ENCODE measurements around the gene CHMP6.

Gene CHMP6

DNA sequence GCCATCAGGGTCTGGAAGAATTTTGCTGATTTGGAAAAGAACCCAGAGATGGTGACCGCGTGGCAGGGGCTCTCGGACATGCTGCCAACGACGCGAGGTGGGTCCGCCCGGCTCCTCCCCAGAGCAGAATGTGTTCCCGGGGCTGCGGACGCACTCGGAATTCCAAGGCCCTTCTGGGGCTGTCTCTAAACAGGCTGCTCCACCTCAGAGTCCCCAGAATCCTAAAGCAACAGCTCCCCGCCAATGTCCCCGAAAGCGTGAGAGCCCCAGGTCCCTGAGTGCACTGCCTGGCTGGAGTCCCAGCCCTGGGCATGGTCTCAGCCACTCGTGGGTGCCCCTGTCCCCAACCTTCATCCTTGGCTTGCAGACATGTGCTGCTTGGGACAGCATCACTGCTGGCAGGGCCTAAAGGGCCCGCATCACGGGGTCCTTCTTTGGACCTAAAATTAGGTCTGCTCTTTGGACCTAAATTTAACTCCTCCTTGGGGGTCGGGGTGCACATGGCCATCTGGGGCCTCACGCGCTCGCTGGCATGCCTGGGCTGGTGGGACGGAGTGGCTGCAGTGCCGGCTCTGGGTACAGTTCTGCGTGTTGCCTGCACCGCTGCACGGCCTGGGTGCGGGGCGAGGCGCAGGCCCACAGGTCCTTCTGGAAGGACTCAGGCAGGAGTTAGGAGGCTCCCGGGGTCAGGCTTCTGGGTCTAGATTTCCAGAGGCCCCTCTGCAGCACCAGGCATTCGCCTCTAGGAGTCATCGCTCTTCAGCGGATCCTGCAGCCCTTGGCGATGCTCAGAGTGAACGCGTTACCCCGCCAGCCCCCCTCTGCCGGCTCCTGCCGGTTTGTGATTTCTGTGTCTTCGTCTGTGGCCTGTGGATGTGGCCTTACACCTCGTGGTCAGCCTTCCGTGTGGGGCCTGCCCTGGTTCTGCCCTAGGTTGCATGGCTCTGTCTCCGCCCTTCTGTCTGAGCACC lies 41.9 kb upstream of the CHMP6 start:
- Histone ChIP-seq H3K4me2 (ENCODE audit: low read depth, low read length, poor library complexity, severe bottlenecking) (no peak overlapping the region), H3K79me2 (ENCODE audit: insufficient read depth, low read length) (no peaks in the 10 kb centered on the region), H3K36me3 (ENCODE audit: insufficient read depth, low read length) (peaks cover 11% of the 10 kb centered on the region; the same call in 1 of the 2 replicates), H2AFZ (ENCODE audit: low read length) (no peak overlapping the region), H3F3A (ENCODE audit: low read depth) (no peaks in the 10 kb centered on the region), H4K20me1 (ENCODE audit: insufficient read depth, low read length, poor library complexity, severe bottlenecking) (no peaks in the 10 kb centered on the region), H3K27me3 (ENCODE audit: insufficient read depth, low read length, poor library complexity, severe bottlenecking) (no peaks in the 10 kb centered on the region), H3K4me1 (ENCODE audit: insufficient read depth, low read length, poor library complexity, severe bottlenecking) (no peaks in the 10 kb centered on the region), H3K9me3 (ENCODE audit: insufficient read depth, low read depth, low read length) (no peaks in the 10 kb centered on the region), H3K9me2 (replicated peaks; ENCODE audit: low read depth, low read length) (no peaks in the 10 kb centered on the region), H3K4me3 (ENCODE audit: low read length, poor library complexity, severe bottlenecking) (no peak overlapping the region), H3K9ac (ENCODE audit: low read depth, low read length, poor library complexity, severe bottlenecking) (no peak overlapping the region)
- TF ChIP-seq EZH2phosphoT487 (IDR thresholded peaks at IDR 0.05; ENCODE audit: borderline replicate concordance): no peak
- TF ChIP-seq, protein P1, sequence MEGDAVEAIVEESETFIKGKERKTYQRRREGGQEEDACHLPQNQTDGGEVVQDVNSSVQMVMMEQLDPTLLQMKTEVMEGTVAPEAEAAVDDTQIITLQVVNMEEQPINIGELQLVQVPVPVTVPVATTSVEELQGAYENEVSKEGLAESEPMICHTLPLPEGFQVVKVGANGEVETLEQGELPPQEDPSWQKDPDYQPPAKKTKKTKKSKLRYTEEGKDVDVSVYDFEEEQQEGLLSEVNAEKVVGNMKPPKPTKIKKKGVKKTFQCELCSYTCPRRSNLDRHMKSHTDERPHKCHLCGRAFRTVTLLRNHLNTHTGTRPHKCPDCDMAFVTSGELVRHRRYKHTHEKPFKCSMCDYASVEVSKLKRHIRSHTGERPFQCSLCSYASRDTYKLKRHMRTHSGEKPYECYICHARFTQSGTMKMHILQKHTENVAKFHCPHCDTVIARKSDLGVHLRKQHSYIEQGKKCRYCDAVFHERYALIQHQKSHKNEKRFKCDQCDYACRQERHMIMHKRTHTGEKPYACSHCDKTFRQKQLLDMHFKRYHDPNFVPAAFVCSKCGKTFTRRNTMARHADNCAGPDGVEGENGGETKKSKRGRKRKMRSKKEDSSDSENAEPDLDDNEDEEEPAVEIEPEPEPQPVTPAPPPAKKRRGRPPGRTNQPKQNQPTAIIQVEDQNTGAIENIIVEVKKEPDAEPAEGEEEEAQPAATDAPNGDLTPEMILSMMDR (conservative IDR thresholded peaks at IDR 0.05; ENCODE audit: low read length): no peak

DNA sequence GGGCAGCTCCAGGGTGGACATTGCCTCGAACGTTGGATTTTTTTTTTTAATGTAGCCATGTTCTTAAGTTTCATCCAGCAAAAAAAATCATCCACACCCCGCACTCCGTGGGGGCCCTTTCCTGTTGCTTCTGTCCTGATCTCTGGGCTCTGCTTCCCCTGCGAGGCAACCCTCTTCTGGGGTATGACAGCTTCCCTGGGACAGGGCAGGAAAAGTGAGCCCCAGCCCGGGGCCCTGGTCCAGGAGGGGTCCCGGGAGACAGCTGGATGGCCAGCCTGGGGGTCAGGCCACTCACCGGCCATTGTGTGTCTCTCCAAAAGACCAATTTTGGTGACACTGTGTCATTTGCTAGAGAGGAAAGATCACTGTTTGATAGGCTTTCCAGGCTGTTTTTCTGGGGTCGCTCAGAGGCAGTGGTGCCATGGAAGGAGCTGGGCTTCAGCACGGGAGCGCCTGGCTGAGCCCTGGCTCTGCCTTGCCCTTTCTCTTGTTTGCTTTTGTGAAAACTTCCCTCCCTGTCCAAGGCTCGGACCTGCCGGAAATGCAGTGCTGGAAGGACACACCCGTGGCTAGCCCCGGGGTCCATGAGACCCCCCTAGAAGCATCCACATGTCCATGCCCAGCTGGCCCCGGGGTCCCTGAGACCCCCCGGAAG lies 41.0 kb upstream of the CHMP6 start:
- TF ChIP-seq, protein P1 (conservative IDR thresholded peaks at IDR 0.05; ENCODE audit: low read length): no peak
- H3K4me2 ChIP-seq (ENCODE audit: low read depth, low read length, poor library complexity, severe bottlenecking): no peak overlapping the region
- H3K4me3 ChIP-seq (ENCODE audit: low read length, poor library complexity, severe bottlenecking): no peak overlapping the region
- H3K9ac ChIP-seq (ENCODE audit: low read depth, low read length, poor library complexity, severe bottlenecking): no peak overlapping the region
- H3K36me3 ChIP-seq (ENCODE audit: insufficient read depth, low read length): peaks cover 11% of the 10 kb centered on the region; the same call in 1 of the 2 replicates
- H3K9me2 ChIP-seq (replicated peaks; ENCODE audit: low read depth, low read length): no peaks in the 10 kb centered on the region
- no peak overlapping the region for H2AFZ ChIP-seq (ENCODE audit: low read length)
- no peaks in the 10 kb centered on the region for H4K20me1 ChIP-seq (ENCODE audit: insufficient read depth, low read length, poor library complexity, severe bottlenecking)
- no peaks in the 10 kb centered on the region for H3K4me1 ChIP-seq (ENCODE audit: insufficient read depth, low read length, poor library complexity, severe bottlenecking)
- no peaks in the 10 kb centered on the region for H3K9me3 ChIP-seq (ENCODE audit: insufficient read depth, low read depth, low read length)
- no peaks in the 10 kb centered on the region for H3K79me2 ChIP-seq (ENCODE audit: insufficient read depth, low read length)
- H3K27me3 ChIP-seq (ENCODE audit: insufficient read depth, low read length, poor library complexity, severe bottlenecking): no peaks in the 10 kb centered on the region
- H3F3A ChIP-seq (ENCODE audit: low read depth): no peaks in the 10 kb centered on the region

DNA sequence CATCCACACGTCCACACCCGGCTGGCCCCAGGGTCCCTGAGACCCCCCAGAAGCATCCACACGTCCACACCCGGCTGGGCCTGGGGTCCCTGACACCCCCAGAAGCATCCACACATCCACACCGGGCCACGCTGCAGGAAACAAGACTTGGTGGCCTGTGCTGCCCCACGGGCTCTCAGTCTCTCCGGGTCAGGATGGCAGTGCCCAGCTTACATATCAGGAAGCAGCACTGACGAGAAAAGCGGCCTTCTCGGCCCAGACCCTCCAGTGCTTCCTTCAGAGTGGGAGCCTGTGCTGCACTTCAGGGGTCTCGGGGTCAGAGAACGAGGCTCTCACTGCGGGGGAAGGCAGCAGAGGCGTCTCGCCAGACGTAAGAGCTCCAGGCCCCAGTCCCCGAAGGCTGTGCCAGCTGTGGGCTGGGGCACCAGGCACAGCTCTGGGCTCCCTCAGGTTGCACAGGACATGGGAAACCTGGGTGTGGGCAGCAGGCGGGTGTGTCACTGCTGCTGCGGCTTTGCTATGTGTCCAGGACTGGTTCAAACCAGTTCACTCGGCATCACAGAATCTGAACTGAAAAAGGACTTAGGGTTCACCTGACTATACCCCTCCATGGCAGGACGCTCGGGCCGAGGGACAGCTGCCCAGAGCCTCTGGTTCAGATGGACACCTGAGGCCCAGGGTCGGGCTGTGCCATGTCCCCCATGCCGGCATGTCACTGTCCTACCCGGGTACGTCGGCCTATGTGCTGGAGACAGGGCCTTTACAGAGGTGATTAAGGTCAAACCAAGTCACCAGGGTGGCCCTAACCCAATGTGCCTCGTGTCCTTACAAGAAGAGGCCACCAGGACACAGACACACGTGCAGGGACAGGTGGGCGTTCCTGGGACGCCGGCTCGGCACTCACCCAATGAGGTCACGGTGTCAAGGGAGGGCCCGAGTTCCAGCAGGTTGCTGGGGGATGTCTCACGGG lies 40.2 kb upstream of the CHMP6 start:
- no peak overlapping the region for H3K4me2 ChIP-seq (ENCODE audit: low read depth, low read length, poor library complexity, severe bottlenecking)
- no peak overlapping the region for H3K9ac ChIP-seq (ENCODE audit: low read depth, low read length, poor library complexity, severe bottlenecking)
- no peaks in the 10 kb centered on the region for H3K4me1 ChIP-seq (ENCODE audit: insufficient read depth, low read length, poor library complexity, severe bottlenecking)
- no peaks in the 10 kb centered on the region for H3K9me2 ChIP-seq (replicated peaks; ENCODE audit: low read depth, low read length)
- H3K27me3 ChIP-seq (ENCODE audit: insufficient read depth, low read length, poor library complexity, severe bottlenecking): no peaks in the 10 kb centered on the region
- peaks cover 5% of the 10 kb centered on the region; the same call in 1 of the 2 replicates for H3K36me3 ChIP-seq (ENCODE audit: insufficient read depth, low read length)
- H3F3A ChIP-seq (ENCODE audit: low read depth): no peaks in the 10 kb centered on the region
- no peaks in the 10 kb centered on the region for H3K9me3 ChIP-seq (ENCODE audit: insufficient read depth, low read depth, low read length)
- no peak overlapping the region for H3K4me3 ChIP-seq (ENCODE audit: low read length, poor library complexity, severe bottlenecking)
- H3K79me2 ChIP-seq (ENCODE audit: insufficient read depth, low read length): no peaks in the 10 kb centered on the region
- no peak overlapping the region for H2AFZ ChIP-seq (ENCODE audit: low read length)
- TF ChIP-seq EZH2phosphoT487 (IDR thresholded peaks at IDR 0.05; ENCODE audit: borderline replicate concordance): no peak
- TF ChIP-seq, protein P1 (conservative IDR thresholded peaks at IDR 0.05; ENCODE audit: low read length): no peak
- H4K20me1 ChIP-seq (ENCODE audit: insufficient read depth, low read length, poor library complexity, severe bottlenecking): no peaks in the 10 kb centered on the region
